ENCODE measurements around the gene C22orf15.
"Not testable (repeated sequence)": the region's sequence is repeated elsewhere in the genome, so short reads cannot be mapped to it uniquely, and the experiment has no call there.

Gene C22orf15, protein sequence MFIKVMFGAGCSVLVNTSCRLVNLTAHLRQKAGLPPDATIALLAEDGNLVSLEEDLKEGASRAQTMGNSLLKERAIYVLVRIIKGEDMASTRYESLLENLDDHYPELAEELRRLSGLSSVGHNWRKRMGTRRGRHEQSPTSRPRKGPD

DNA sequence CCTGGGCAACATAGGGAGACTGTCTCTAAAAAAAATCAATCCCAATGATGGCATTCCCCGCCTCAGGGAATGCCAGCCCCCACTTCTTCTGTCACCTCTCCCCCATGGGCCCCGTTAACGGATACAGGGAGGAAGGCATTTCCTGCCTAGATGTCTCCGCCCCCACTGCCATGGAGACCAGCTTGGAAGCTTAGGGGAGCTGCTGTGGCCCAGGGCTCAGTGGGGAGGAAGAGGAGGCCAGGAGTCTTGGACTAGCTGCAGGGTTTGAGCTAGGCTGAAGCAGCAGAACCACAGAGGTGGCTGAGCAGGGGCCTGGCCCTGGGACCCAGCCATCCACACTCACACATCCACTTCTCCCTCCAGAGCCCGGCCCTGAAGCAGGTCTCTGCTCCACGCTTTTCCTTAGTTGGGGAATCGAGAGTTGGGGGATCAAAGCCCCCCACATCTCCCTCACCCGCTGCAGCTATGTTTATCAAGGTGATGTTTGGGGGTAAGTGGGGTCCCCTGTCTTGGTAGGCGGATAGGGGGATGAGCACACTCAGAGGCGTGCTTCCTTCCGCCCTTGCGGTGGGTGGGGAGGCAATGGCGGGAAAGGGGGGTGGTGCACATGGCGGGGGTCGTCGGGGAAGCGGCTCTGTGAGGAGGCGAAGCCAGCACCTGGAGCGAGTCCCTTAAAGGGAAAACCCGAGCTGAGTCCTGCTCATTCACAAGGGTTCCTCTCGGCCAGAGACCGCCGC lies at the start of gene C22orf15:
Gene C22orf15, plus strand, starts transcription at position 149 of the 737 bp plus-strand sequence. Its CDS starts 317 bp downstream, at position 466.
- DNase-seq = no peak

DNA sequence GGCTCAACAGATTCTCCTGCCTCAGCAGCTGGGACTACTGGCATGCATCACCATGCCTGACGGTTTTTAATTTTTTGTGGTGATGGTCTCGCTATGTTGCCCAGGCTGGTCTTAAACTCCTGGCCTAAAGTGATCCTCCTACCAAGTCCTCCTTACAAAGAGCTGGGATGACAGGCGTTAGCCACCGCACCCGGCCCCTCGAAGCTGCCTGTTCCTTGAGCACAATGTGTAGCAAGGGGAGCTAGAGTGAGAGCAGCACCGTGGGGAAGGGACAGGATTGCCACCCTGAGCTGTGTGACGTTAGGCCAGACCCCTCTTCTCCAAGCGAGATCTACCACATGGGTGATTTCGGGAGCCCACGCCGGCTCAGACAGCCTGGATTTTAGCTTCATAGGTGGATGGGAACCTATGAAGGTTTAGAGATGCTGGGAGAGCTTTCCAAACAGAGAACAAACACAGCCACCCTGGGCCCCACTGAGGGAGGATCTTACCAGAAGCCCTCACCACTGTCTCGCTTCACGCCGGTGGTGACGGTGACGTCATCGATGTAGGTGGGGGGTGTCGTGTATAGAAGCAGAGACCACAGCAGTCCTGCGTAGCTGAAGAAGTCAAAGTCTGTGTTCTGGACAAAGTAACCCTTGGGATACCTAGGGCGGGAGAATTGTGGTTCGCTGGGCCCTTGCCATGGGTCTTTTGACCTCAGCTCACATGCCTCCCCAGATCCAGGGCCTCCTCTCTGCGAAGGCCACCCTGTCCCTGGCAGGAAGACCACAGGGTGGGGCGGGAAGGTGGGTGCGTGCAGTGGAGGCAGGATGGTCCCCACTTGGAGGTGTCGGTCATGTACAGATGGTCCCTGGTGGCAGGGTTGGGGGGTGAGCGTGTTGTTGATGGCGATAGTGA lies 48.8 kb upstream of the C22orf15 start:
- no peak for DNase-seq

DNA sequence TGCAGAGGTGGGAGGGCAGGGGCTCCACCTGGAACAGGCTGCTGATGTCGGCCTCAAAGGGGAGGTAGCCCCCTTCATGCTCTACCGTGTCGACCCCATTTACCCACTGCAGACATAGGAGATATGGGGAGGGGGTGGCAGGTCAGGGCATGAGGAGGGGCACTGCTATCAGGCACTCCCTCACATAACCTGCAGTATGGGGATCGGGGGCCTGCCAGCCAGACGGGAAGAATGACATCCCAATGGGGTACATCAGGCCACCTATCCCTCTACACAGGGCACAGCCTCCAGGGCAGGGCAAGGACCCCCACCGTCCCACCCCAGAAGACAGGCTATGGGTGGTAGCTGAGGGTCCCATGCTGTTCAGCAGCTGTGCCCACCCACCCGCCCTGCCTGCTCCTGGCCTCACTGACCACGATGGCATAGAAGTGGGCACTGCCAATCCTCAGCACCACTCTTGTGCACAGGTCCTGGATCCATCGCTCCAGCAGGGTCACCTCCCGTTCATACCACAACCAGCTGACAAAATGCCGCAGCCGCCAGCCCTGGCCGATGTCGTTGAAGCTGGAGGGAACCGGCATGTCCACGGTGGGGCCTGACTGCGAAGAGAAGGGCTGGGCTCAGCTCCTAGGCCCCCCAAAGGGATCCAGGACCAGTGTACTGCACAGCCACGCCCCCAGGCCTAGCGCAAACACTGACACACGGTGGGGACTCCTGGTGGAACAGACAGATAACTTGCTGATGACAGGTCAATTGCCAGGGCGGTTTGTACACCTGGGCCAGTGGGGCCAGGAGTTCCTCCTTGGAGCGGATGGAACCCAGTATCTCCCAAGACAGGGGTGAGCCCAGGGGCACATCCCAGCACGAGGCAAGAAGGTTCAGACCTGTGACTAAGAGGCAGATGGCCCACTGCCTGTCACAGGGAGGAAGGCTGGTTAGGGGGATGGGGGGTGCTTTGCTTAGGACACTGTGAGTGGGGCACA lies 47.9 kb upstream of the C22orf15 start:
- no peak for DNase-seq

DNA sequence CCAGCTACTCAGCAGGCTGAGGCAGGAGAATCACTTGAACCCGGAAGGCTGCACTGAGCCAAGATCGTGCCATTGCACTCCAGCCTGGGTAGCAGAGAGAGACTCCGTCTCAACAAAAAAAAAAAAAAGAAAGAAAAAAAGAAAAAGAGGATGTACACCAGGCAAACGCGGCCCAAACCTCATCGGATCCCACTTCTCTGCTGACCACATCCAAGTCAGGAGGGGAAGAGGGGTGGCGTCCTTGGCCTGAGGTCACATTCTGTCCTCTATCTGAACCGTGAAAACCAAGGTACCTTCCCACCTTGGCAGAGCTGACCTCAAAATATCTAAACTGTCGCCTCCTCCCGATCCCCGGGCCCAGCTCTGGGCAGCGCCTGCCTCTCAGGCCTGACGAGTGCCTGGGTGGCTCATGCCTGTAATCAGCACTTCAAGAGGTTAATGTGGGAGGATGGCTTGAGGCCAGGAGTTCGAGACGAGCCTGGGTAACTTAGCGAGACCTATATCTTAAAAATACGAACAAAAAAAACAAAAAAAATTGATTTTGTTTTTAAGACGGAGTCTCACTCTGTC lies 46.9 kb upstream of the C22orf15 start:
- no peak for DNase-seq

DNA sequence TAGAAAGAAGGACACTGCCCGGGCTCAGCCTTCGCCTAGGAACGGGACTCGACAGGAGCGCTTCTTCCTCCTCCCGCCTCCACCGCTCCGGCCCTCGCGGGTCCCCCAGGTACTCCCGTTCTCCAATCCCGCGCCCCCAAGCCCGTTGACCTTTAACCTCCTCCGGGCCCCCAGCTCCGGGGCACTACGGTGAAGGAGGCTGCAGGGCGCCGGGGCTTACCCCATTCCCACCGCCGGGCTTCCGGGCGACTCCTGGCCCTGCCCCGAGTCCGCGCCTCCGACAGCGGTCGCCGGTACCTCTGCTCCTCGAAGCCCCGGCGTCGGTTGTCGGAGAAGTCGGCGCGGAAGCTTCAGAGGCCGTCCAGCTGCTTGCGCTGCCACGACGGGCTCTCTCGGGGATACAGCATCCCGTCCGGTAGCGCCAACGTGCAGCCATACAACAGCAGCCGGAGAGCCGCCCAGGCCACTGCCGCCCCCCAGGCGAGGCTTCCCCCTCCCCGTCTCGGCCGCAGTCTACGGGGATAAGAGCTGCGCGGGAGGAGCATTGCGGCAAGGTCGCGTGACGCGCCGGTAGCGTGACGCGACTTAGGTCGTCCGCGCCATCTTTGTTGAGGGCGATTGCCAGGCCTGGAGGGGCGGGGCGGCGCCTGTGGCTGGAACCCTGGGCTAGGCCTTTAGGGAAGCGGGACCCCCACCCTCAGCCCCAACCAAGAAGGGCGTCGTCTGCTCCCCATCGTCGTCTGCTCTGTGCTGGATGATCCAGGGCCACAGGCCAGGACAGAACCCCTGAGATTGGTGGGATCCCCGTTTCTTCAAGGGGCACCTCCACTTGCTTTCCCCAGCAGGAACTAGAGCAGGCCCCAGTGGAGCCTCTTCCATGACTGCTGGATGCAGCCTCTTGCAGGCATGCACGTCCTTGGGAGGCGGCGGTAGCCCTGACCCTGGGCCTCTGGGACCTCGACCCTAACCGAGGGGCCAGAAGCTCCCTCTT lies 45.7 kb upstream of the C22orf15 start:
- peak; percentile 90 for DNase-seq

DNA sequence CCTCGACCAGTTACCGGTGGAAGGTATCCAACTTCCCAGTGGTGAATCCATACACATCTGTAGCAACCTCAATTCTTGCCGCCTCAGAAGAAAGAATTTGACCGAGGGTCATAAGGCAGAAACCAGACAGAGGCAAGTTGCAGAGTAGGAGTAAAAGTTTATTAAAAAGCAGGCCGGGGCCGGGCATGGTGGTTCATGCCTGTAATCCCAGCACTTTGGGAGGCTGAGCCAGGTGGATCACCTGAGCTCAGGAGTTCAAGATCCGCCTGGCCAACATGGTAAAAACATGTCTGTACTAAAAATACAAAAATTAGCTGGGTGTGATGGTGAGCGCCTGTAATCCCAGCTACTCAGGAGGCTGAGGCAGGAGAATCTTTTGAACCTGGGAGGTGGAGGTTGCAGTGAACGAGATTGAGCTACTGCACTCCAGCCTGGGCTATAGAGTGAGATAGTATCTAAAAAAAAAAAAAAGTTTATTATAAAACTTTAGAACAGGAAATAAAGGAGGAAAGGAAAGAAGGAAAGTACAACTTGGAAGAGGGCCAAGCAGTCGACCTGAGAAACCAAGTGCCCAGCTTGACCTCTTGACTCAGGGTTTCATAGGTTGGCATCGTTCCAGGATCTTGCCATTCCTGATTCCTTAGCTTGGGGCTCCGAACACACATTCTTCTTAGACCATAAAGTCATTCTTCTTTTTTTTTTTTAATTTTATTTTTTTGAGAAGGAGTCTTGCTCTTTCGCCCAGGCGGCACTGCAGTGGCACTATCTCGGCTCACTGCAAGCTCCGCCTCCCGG lies 44.2 kb upstream of the C22orf15 start:
- DNase-seq = no peak

DNA sequence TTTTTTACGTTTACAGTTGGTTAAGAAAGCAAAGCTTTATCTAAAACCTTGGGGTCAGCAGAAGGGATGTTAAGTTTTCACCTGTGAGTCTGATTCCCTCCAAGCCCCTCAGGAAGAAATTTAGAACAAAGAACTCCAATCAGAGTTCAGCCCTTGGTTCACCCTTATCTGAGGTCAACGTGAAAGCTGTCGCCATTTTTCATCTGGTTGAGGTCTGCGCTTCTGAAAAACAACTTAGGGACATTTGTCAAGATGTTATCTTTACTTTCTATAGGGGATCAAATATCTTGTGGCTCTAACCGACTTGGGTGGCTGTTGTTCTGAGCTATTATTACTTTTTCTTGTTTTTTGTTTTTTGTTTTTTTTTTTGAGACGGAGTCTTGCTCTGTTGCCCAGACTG lies 41.9 kb upstream of the C22orf15 start:
- DNase-seq = no peak

DNA sequence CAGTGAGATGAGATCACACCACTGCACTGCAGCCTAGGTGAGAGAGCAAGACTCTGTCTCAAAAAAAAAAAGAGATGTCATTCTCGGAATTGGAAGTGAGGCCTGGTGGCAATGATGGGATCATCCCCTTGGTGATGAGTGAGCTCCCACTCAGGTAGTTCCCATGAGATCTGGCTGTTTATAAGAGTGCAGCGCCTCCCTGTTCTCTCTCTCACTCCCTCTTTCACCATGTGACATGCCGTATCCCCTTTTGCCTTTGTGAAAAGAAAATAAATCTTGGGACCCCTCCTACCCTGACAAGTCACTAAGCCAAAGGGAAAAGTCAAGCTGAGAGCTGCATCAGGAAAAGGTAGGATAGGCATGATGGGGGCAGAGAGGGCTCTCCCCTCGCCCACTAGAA lies 40.6 kb upstream of the C22orf15 start:
- peak; percentile 24 for DNase-seq

DNA sequence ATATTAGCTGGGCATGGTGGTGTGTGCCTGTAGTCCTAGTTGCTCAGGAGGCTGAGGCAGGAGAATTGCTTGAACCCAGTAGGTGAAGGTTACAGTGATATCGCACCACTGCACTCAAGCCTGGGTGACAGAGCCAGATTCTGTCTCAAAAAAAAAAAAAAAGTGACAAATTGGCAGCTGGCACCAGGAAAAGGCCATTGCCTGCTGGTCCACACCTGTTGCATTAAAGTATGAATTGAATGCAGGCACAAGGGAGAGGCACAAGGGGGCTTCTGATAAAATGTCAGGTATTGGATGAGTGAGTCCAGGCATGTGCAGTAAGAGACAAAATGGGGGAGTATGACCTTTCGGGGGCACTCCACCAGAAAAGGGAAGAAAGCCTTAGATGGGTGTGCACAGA lies 40.1 kb upstream of the C22orf15 start:
- DNase-seq = peak; percentile 12

DNA sequence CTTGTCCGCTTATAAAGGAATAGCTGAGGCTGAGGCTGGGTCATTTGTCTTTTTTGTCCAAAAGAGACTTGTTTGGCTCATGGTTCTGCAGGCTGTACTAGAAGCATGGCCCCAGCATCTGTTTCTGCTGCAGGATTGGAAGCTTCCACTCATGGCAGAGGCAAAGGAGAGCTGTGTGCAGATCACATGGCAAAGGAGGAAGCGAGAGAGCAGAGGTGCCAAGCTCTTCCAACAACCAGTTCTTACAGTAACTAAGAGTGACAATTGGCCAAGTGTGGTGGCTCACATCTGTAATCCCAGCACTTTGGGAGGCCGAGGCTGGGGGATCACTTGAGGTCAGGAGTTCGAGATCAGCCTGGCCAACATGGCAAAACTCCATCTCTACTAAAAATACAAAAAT lies 34.7 kb upstream of the C22orf15 start:
- DNase-seq = not testable (repeated sequence)

DNA sequence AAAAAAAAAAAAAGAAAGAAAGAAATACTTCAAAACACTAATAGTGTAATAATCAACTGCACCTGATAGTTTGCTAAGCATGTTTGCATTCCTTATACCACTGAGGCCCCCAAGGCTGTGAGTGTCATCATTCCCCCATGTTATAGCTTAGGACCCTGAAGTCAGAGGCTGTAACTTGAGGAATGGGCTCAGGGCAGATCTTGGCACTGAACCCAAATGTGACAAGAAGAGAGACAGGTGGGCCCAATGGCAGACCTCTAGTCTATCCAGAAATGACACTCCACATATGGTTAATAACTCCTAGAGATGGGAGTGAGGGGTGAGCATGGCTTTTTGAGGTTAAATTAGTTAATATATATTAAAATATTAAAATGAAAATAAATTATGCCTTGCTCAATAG lies 25.1 kb upstream of the C22orf15 start:
- DNase-seq = no peak

DNA sequence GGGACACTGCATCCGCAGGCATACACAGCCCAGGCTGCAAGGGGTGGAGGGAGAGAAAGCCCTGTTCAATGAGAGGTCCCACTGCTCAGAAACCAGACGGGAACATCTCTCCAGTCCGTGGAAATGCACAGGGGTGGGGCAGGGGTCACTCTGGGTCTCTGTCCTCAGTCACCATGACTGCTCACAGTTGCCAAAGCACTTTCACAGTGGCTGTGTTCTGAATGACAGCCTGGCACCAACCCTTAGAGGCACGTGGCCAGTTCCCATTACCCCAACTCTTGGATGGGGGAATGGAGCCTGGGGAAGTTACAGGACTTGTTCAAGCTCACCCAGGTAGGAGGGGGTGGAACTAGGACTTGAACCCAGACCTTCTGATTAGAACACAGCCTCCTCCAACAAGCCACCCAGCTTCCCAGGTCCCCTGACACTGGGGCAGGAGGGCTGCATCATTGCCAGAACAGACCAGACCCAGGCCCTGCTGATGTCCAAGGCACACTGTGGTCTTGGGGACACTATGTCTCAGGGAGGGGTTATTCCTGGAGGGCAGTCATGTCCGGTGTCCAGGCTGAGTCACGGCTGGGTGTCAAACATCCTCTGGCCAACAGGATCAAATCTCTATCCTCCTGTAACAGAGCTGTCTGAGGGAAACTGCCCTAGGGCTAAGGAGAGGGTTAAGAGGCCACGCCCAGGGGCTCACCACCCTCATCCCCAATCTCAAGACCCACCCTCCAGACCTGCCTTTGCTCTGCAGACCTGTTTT lies 20.1 kb upstream of the C22orf15 start:
- DNase-seq = no peak

DNA sequence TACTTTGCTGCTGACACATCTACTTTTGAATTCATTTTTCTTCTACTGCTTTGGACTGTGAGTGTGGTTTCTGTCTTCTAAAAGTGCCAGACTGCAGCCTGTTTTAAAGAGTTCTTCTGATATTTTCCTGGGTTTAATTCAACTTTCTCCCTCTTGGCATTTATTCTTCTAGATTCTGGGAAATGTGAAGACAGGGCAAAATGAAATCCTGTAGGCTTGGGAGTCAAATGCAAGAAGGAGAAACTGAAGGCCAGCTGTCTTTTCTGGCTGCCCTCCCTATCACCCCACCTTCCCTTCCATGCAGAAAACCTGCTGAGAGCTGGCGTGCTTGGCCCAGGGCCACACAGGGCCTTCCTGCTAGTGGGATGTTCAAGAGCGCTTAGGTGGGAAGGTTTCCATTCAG lies 19.5 kb upstream of the C22orf15 start:
- peak; percentile 19 for DNase-seq

DNA sequence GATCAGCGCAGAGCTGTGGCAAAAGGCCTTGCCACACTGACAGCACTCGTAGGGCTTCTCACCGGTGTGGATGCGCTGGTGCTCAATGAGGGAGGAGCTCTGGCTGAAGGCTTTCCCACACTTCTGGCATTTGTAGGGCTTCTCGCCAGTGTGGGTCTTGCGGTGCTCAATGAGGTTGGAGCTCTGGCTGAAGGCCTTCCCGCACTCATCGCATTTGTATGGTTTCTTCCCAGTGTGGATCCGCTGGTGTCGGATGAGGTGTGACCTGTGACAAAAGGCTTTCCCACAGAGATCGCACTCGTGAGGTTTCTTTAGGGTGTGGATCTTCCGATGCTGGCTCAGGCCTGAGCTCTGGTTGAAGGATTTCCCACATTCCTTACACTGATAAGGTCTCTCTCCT lies 18.8 kb upstream of the C22orf15 start:
- no peak for DNase-seq

DNA sequence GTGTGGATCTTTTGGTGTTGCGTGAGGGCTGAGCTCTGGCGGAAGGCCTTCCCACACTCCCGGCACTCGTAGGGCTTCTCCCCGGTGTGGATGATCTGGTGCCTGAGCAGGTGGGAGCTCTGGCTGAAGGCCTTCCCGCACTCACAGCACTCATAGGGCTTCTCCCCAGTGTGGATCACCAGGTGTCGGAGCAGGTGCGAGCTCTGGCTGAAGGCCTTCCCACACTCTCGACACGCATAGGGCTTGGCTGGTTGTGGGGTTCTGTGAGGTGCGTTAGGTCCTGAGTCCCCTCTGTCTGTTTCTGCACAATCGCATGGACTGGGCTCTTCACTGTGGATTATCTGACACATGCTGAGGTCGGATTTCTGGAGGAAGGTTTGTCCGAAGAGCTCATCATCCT lies 18.3 kb upstream of the C22orf15 start:
- DNase-seq = no peak

DNA sequence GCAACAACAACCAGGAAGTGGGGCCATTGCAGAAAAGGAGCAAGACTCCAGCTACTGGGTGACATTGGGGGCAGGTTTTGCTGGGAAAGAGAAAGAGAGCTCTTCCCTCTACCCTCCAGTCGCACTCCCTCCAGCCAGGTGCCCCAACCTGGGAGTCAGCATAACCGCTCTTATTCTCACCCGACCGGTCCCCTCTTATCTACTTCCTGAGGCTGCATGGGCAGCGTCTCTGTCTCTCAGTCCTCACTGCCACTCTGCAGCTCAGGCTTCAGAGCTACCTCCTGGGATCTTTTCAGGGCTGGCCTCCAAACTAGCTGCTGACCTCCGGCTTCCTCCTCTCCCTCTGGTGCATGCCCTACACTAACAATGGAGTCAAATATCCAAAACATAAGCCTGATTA lies 17.0 kb upstream of the C22orf15 start:
- no peak for DNase-seq

DNA sequence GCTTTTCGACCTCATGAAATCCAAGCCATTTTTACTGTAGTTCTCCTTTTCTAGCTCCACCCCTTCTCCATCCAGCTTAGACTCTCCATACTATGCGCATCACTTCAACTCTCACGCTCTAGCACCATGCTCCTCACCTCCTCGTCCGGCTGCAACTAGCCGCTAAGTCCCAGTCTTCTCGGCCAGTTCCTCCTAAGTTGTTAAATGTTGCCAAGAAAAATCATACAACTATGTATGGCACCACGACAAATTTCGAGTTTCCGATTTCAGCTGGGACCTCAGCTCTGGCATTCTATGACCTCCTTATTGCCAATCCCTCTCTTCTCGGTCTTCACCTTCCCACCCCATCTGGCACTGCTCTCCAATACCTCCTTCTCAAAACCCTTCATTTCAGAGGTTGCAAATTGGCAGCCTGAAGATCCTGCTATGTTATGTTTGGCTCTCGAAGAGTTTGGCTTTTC lies 12.9 kb upstream of the C22orf15 start:
- no peak for DNase-seq

DNA sequence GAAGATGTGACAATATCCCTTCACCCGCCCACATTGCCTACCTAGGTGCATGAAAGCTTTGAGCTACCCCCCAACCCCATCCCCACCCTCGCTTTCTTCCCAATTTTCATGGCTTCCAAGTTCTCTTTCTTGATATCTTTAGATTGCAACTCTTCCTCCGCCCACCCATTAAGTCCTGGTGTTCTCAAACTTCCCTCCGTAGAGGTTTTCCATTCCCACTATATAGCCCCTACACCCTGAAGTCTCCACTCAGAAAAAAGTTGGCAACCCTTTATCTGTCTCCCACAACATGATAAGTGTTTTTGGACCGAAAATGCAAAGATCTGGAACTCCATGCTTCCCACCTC lies 12.4 kb upstream of the C22orf15 start:
- no peak for DNase-seq

DNA sequence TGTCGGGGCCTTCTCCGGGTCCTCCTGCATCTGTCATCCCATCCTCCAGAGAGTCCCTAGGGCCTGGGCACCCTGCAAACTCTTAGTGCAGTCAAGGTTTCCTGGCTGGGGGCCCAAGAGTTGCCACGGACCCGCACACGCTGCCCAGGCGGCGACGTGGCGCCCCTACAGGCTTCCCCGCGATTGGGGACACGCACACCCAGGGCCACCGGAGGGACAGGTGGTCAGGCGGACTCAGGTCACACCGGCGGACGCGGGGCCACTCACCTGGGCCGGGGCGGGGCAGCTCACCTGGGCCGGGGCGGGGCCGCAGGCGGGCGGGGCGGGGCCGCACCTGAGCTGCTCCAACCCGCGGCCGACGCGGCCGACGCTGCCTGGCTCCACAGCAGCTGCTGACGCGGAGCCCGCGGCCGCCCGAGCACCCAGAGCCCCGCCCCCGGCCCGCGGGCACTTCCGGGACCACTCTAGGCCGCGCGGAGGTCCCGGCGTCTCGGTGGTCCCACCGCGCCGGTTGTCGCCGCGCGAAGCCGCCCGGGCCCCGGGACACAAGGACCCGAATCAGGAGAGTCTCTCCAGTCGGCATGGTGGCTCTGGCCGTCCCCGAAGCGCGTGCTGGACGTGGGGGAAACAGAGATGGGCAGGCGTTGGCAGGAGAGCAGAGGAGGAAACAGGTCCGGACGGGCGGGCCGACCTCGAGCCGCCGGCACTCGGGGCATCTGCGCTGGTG lies 11.9 kb upstream of the C22orf15 start, which contains the start of gene ZNF70:
Gene ZNF70, minus strand, starts transcription at position 399 of the 727 bp plus-strand sequence. CDS start 5,972 bp downstream, outside the sequence.
- peak; percentile 94 for DNase-seq
